HCT116 (cell line): ENCODE measurements around the gene PYGO2. TPM values are rescaled to one million over a fixed set of nuclear protein-coding genes. Genes with fewer than 3 reads are reported as not detected.
A peak's percentile ranks its signal among the peaks of the same experiment; 100 is the strongest.

Experiments
- ATAC-seq: fragments of 200-7000 bp; cut with Tn5 transposase; 2 replicates; pipeline ENCODE4 v1.9.1; 2020; ENCODE audit warnings: mild to moderate bottlenecking, moderate library complexity
- BruUV-seq: library from RNA; stranded (reverse); fragments of 400-500 nt; replicated peaks from 2 replicates; lab custom pipeline; 2021; lab: Mats Ljungman, UMichigan
- CTCF ChIA-PET: fragments of 300-600 bp; sonication (Branson Sonifier 250); formaldehyde crosslinking; loops from one replicate; lab custom pipeline; 2021; ENCODE audit warnings: antibody characterized with exemption; lab: Charles Lee
- POLR2A ChIA-PET: fragments of 300-600, 350-600 bp; sonication (Branson Sonifier 250); formaldehyde crosslinking; loops from one replicate; lab custom pipeline; 2021; ENCODE audit warnings: antibody characterized with exemption; lab: Charles Lee
- RAD21 ChIA-PET, 2 experiments: fragments of 300-600 bp; sonication (Branson Sonifier 250); formaldehyde crosslinking; loops; one replicate each; lab custom pipeline; 2023; ENCODE audit warnings: low total read pairs in 2 of 2; ENCODE audit not compliant: uncharacterized antibody in 2 of 2, unreplicated experiment in 2 of 2, low non-redundant PET in 1 of 2; lab: Charles Lee
- DNase-seq: peaks from one replicate; pipeline ENCODE4 v3.0.0-alpha.2; 2010; ENCODE audit warnings: low read depth, low spot score
- H2AFZ ChIP-seq: fragments of 200-600 bp; shearing (Covaris generic), sonication (generic); 2 replicates; pipeline ENCODE4 v1.6.1; 2017; ENCODE audit warnings: low read depth, mixed run types, mixed read lengths, antibody characterized with exemption, low read length; ENCODE audit not compliant: poor library complexity, severe bottlenecking
- H3K27ac ChIP-seq: 2 replicates; pipeline ENCODE4 v1.5.1; 2012; ENCODE audit warnings: low read depth, low read length
- H3K27me3 ChIP-seq: fragments of 200-600 bp; sonication (generic); 2 replicates; pipeline ENCODE4 v1.6.1; 2016; ENCODE audit warnings: mixed run types, low read length, mixed read lengths; ENCODE audit not compliant: insufficient read depth
- H3K36me3 ChIP-seq, 2 experiments: fragments of 200-500 bp in 1 of 2; fragments of 200-600 bp in 1 of 2; sonication (Bioruptor generic) in 1 of 2; sonication (generic) in 1 of 2; 2 replicates each; pipeline versions ENCODE4 v1.5.1 to v1.6.1; 2014 to 2016; ENCODE audit warnings: low read length in 2 of 2, inconsistent platforms in 1 of 2, mixed read lengths in 1 of 2, mixed run types in 1 of 2; ENCODE audit not compliant: insufficient read depth in 2 of 2, control insufficient read depth in 1 of 2
- H3K4me1 ChIP-seq, 2 experiments: fragments of 200-600 bp in 1 of 2; sonication (generic) in 1 of 2; 2 replicates each; pipeline versions ENCODE4 v1.5.1 to v1.6.1; 2012 to 2017; ENCODE audit warnings: low read length in 2 of 2, inconsistent platforms in 1 of 2, mild to moderate bottlenecking in 1 of 2, mixed read lengths in 1 of 2, mixed run types in 1 of 2, moderate library complexity in 1 of 2; ENCODE audit not compliant: insufficient read depth in 2 of 2, control insufficient read depth in 1 of 2
- H3K4me2 ChIP-seq: fragments of 200-600 bp; sonication (generic); 2 replicates; pipeline ENCODE4 v1.6.1; 2017; ENCODE audit warnings: mixed run types, low read length, mixed read lengths
- H3K4me3 ChIP-seq, 2 experiments: fragments of 200-600 bp in 1 of 2; sonication (generic) in 1 of 2; replicated peaks in 1 of 2; 2 replicates each; pipeline ENCODE4 v1.5.1; 2011 to 2016; ENCODE audit warnings: low read length in 2 of 2, control low read depth in 1 of 2, low read depth in 1 of 2, mild to moderate bottlenecking in 1 of 2, mixed read lengths in 1 of 2, mixed run types in 1 of 2
- H3K79me2 ChIP-seq: fragments of 200-600 bp; sonication (generic); 2 replicates; pipeline ENCODE4 v1.6.1; 2017; ENCODE audit warnings: mild to moderate bottlenecking, mixed run types, low read length, moderate library complexity, mixed read lengths; ENCODE audit not compliant: insufficient read depth
- H3K9ac ChIP-seq: fragments of 200-600 bp; sonication (generic); 2 replicates; pipeline ENCODE4 v1.6.1; 2016; ENCODE audit warnings: low read length, mixed read lengths
- H3K9me2 ChIP-seq: fragments of 200-600 bp; sonication (generic), shearing (Covaris generic); 2 replicates; pipeline ENCODE4 v1.6.1; 2017; ENCODE audit warnings: mixed run types, mild to moderate bottlenecking, moderate library complexity; ENCODE audit not compliant: insufficient read depth
- H3K9me3 ChIP-seq, 2 experiments: fragments of 200-500 bp in 1 of 2; fragments of 200-600 bp in 1 of 2; sonication (Bioruptor generic) in 1 of 2; sonication (generic) in 1 of 2; 2 replicates each; pipeline ENCODE4 v1.6.1; 2014 to 2017; ENCODE audit warnings: low read length in 2 of 2, mixed read lengths in 2 of 2, inconsistent platforms in 1 of 2, low read depth in 1 of 2, mild to moderate bottlenecking in 1 of 2, mixed run types in 1 of 2, moderate library complexity in 1 of 2; ENCODE audit not compliant: control insufficient read depth in 1 of 2, insufficient read depth in 1 of 2
- H4K20me1 ChIP-seq: fragments of 200-600 bp; sonication (generic), shearing (Covaris generic); 2 replicates; pipeline ENCODE4 v1.6.1; 2017; ENCODE audit warnings: mixed run types, mild to moderate bottlenecking, moderate library complexity; ENCODE audit not compliant: insufficient read depth
- CBX3 ChIP-seq: IDR thresholded peaks from 2 replicates; pipeline ENCODE4 v1.6.1; 2012; ENCODE audit warnings: low read depth
- EZH2 ChIP-seq: fragments of 200-600 bp; sonication (generic); IDR thresholded peaks from 2 replicates; pipeline ENCODE4 v1.6.1; 2017; ENCODE audit warnings: antibody characterized with exemption, mixed run types
- POLR2AphosphoS5 ChIP-seq: IDR thresholded peaks from 2 replicates; pipeline ENCODE4 v1.6.1; 2011; ENCODE audit warnings: mild to moderate bottlenecking, low read depth, low read length, moderate library complexity
- SIN3A ChIP-seq: IDR thresholded peaks from 2 replicates; pipeline ENCODE4 v1.6.1; 2012; ENCODE audit warnings: low read depth
- intact Hi-C: fragments of 100-400 bp; cut with micrococcal nuclease; formaldehyde crosslinking; loops from 2 replicates; pipeline ENCODE4 v1.10.0; 2022
- total RNA-seq: library from RNA; stranded (reverse); gene quantifications from one replicate; pipeline ENCODE4 v1.2.1, GENCODE V29; 2021; ENCODE audit not compliant: unreplicated experiment
- TF ChIP-seq, protein P1 (sequence below): IDR thresholded peaks from 2 replicates; pipeline ENCODE4 v1.6.1; 2012; ENCODE audit warnings: low read depth

The PYGO2 gene
- total RNA-seq, 1 experiment from 2014 or later = 37.2 TPM

DNA sequence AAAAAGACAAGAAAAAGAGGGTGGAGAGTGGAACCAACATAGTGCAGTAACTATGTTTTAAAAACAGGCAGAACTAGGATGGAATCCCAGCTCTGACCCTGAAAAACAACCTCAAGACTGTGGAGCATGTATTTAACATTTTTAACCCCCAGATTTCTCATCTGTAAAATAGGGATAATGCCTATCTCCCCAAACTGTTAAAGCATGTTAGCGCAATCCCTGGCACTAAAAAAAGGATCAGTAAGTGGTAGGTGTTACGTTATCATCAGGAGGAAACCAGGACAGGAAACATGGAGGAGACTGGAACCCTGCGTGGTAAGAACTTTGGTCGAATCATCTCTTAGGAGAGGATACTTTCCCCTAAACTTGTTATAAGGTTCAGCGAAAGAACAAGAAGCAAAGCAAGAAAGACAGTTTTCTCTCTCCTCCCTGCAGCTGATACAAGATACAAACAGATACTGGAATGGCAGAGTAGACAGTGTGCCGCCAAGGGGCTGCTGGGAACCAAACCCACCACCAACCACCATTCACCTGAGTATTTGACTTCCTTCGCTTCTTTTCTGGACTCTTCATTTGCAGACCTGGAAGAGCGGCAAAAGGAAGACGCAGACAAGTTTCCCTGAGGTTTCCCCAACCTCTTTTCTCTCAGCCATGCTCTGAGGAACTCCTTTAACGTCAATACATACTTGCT, 991 bp downstream of the PYGO2 start:
- Histone ChIP-seq H3K27me3 (no peaks in the 10 kb centered on the region), H3K27ac (peak overlapping the region; percentile 92), H3K9me2 (no peaks in the 10 kb centered on the region), H3K4me1 (peaks cover 23 to 55% of the 10 kb centered on the region in 2 experiments), H3K4me3 (peak overlapping the region; percentile 64 to 80)
- POLR2A ChIA-PET = interaction anchor here (0.5 to 2.4 kb wide), 4 partner anchors 12 to 413 kb away, joined by 3 to 38 read pairs (median 4); partner anchors contain the start of genes CKS1B, KCNN3 and SHC1
- BruUV-seq = TSS peak; percentile 58
- no peak for ATAC-seq
- intact Hi-C loops = loop anchor here (5.0 kb wide), 1 partner anchor 37 kb away; no protein-coding TSS in a partner anchor
- no peak for TF ChIP-seq EZH2
- TF ChIP-seq SIN3A = no peak
- TF ChIP-seq, protein P1, sequence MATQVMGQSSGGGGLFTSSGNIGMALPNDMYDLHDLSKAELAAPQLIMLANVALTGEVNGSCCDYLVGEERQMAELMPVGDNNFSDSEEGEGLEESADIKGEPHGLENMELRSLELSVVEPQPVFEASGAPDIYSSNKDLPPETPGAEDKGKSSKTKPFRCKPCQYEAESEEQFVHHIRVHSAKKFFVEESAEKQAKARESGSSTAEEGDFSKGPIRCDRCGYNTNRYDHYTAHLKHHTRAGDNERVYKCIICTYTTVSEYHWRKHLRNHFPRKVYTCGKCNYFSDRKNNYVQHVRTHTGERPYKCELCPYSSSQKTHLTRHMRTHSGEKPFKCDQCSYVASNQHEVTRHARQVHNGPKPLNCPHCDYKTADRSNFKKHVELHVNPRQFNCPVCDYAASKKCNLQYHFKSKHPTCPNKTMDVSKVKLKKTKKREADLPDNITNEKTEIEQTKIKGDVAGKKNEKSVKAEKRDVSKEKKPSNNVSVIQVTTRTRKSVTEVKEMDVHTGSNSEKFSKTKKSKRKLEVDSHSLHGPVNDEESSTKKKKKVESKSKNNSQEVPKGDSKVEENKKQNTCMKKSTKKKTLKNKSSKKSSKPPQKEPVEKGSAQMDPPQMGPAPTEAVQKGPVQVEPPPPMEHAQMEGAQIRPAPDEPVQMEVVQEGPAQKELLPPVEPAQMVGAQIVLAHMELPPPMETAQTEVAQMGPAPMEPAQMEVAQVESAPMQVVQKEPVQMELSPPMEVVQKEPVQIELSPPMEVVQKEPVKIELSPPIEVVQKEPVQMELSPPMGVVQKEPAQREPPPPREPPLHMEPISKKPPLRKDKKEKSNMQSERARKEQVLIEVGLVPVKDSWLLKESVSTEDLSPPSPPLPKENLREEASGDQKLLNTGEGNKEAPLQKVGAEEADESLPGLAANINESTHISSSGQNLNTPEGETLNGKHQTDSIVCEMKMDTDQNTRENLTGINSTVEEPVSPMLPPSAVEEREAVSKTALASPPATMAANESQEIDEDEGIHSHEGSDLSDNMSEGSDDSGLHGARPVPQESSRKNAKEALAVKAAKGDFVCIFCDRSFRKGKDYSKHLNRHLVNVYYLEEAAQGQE = no peak
- no peak for TF ChIP-seq CBX3
- TF ChIP-seq POLR2AphosphoS5 = no peak
- TF ChIP-seq, all 23 proteins: peak for 0
- H3K36me3 ChIP-seq = peaks cover 16 to 32% of the 10 kb centered on the region in 2 experiments; a peak in 3 of 4 replicates
- peak overlapping the region; percentile 82 for H3K4me2 ChIP-seq
- H2AFZ ChIP-seq = no peak overlapping the region
- DNase-seq = no peak
- peak overlapping the region; percentile 78 for H3K9ac ChIP-seq
- no peaks in the 10 kb centered on the region for H4K20me1 ChIP-seq
- H3K79me2 ChIP-seq = peaks cover 19% of the 10 kb centered on the region
- H3K9me3 ChIP-seq = no peaks in the 10 kb centered on the region
- ChIA-PET CTCF (interaction anchor here (1.0 to 2.5 kb wide), 4 partner anchors 10 to 401 kb away, joined by 3 to 15 read pairs (median 8); partner anchors contain the start of gene SHC1), RAD21 (interaction anchor here (0.7 to 1.2 kb wide), 3 partner anchors 16 to 39 kb away, joined by 4 to 5 read pairs (median 5); no protein-coding TSS in a partner anchor)
